Esophagus squamous epithelium (tissue), 5 donors: ENCODE results near the gene PARL. TPM values are rescaled to one million over a fixed set of nuclear protein-coding genes. Genes with fewer than 3 reads are reported as not detected.

Source experiments
- DNase-seq: peaks from one replicate; lab custom pipeline; 2025; lab: John Stamatoyannopoulos, UW
- H3K27ac ChIP-seq, 4 donors: fragments of 200-600 bp; sonication (generic); one replicate each; pipeline ENCODE4 v1.5.1; 2016 to 2019; ENCODE audit warnings: mild to moderate bottlenecking in 1 of 4
- H3K27me3 ChIP-seq, 4 donors: fragments of 200-600 bp; sonication (generic); 1 replicate in 3 of 4; 2 replicates in 1 of 4; pipeline versions ENCODE4 v1.5.1 to v1.6.0; 2017 to 2021; ENCODE audit warnings: antibody characterized with exemption in 1 of 4
- H3K36me3 ChIP-seq, 3 donors: fragments of 200-600 bp; sonication (generic); one replicate each; pipeline ENCODE4 v1.5.1; 2016 to 2019
- H3K4me1 ChIP-seq, 3 donors: fragments of 200-600 bp; sonication (generic); one replicate each; pipeline ENCODE4 v1.5.1; 2017 to 2019
- H3K4me3 ChIP-seq, 4 donors: fragments of 200-600 bp; sonication (generic); 1 replicate in 3 of 4; 2 replicates in 1 of 4; pipeline ENCODE4 v1.5.1; 2016 to 2019; ENCODE audit warnings: mild to moderate bottlenecking in 2 of 4, moderate library complexity in 1 of 4
- H3K9me3 ChIP-seq, 3 donors: fragments of 200-600 bp; sonication (generic); one replicate each; pipeline ENCODE4 v1.5.1; 2016 to 2019
- CTCF ChIP-seq, 6 experiments: fragments of 450-650 bp in 4 of 6; fragments of 200-600 bp in 2 of 6; sonication (generic) in 2 of 6; IDR thresholded peaks; one replicate each; pipeline ENCODE4 v1.5.1; 2016 to 2019; ENCODE audit warnings: antibody characterized with exemption in 6 of 6, mild to moderate bottlenecking in 4 of 6, moderate library complexity in 4 of 6
- POLR2A ChIP-seq, 4 donors: fragments of 450-650 bp; IDR thresholded peaks; one replicate each; pipeline ENCODE4 v1.6.1; 2017; ENCODE audit warnings: antibody characterized with exemption in 4 of 4, mild to moderate bottlenecking in 4 of 4, moderate library complexity in 3 of 4
- WGBS, 2 donors: methylation state at CpG; one replicate each; pipeline ENCODE4 v1.1.5; 2018; 5-methylcytosine and 5-hydroxymethylcytosine counted together
- intact Hi-C: fragments of 100-400 bp; cut with DNase I; formaldehyde crosslinking; loops from one replicate; pipeline ENCODE4 v1.15.0; 2022
- total RNA-seq, 4 donors: library from RNA; depleted of rRNA; stranded (reverse); fragments of >200 nt; gene quantifications; one replicate each; pipeline ENCODE4 v1.1.0, GENCODE V29; 2016
- donor health status: DM: yes; HTN: yes; CAD: no.

The PARL gene
- total RNA-seq, 4 donors from 2014 or later: 23.3 to 45.0 (median 39.7) TPM

- Histone ChIP-seq H3K9me3 (no peaks in the 10 kb centered on the region), H3K36me3 (peaks cover 8 to 39% (median 28%) of the 10 kb centered on the region in 3 donors), H3K4me1 (peaks cover 4 to 25% (median 5%) of the 10 kb centered on the region in 3 donors), H3K27me3 (no peaks in the 10 kb centered on the region), H3K4me3 (no peak overlapping the region), H3K27ac (peak overlapping the region in 2 of 4 donors; percentile 2 to 39)
- no peak for DNase-seq
- 76 to 78% methylated on average over 2 of the region's 2 CpGs for WGBS, 2 donors
- TF ChIP-seq CTCF (IDR thresholded peaks at IDR 0.05): no peak
- TF ChIP-seq POLR2A (IDR thresholded peaks at IDR 0.05): no peak
- intact Hi-C loops: no loop called here
Measured at GRCh38 chr3:183918178-183918577, 33.5 kb upstream of the PARL start.

- DNase-seq: no peak
- WGBS, 2 donors: 83% methylated on average over 2 of the region's 4 CpGs; no CpG with 5 or more reads in 1 of the 2 donors
- peak overlapping the region in 2 of 4 donors; percentile 2 to 39 for H3K27ac ChIP-seq
- H3K4me3 ChIP-seq: no peak overlapping the region
- intact Hi-C loops: no loop called here
- peaks cover 8 to 35% (median 27%) of the 10 kb centered on the region in 3 donors for H3K36me3 ChIP-seq
- no peaks in the 10 kb centered on the region for H3K27me3 ChIP-seq
- H3K4me1 ChIP-seq: peaks cover 4 to 28% (median 5%) of the 10 kb centered on the region in 3 donors
- TF ChIP-seq CTCF (IDR thresholded peaks at IDR 0.05): no peak
- TF ChIP-seq POLR2A (IDR thresholded peaks at IDR 0.05): no peak
- H3K9me3 ChIP-seq: no peaks in the 10 kb centered on the region
Measured at GRCh38 chr3:183917776-183918175, 33.1 kb upstream of the PARL start.

- peaks cover 4 to 28% (median 5%) of the 10 kb centered on the region in 3 donors for H3K4me1 ChIP-seq
- TF ChIP-seq CTCF (IDR thresholded peaks at IDR 0.05): no peak
- no peak for TF ChIP-seq POLR2A (IDR thresholded peaks at IDR 0.05)
- H3K4me3 ChIP-seq: no peak overlapping the region
- H3K36me3 ChIP-seq: peaks cover 0 to 6% (median 3%) of the 10 kb centered on the region in 3 donors
- no peak for DNase-seq
- intact Hi-C loops: no loop called here
- WGBS, 2 donors: 79 to 100% methylated on average over 2 to 3 of the region's 5 CpGs
- peak overlapping the region in 3 of 4 donors; percentile 7 to 83 (median 52) for H3K27ac ChIP-seq
- no peaks in the 10 kb centered on the region for H3K27me3 ChIP-seq
- H3K9me3 ChIP-seq: no peaks in the 10 kb centered on the region
Measured at GRCh38 chr3:183914856-183915255, 30.2 kb upstream of the PARL start.

- intact Hi-C loops: no loop called here
- H3K4me1 ChIP-seq: peaks cover 4 to 24% (median 5%) of the 10 kb centered on the region in 3 donors
- H3K9me3 ChIP-seq: no peaks in the 10 kb centered on the region
- H3K36me3 ChIP-seq: no peaks in the 10 kb centered on the region
- peak overlapping the region; percentile 37 to 73 (median 45) for H3K27ac ChIP-seq
- WGBS, 2 donors: 40 to 82% methylated on average over 1 to 3 of the region's 9 CpGs
- no peak for DNase-seq
- no peaks in the 10 kb centered on the region for H3K27me3 ChIP-seq
- TF ChIP-seq POLR2A (IDR thresholded peaks at IDR 0.05) (no peak), CTCF (IDR thresholded peaks at IDR 0.05) (no peak)
- no peak overlapping the region for H3K4me3 ChIP-seq
Measured at GRCh38 chr3:183913580-183913920, 28.9 kb upstream of the PARL start.

- TF ChIP-seq POLR2A (IDR thresholded peaks at IDR 0.05): no peak
- no peak for TF ChIP-seq CTCF (IDR thresholded peaks at IDR 0.05)
- Histone ChIP-seq H3K4me3 (no peak overlapping the region), H3K36me3 (no peaks in the 10 kb centered on the region), H3K27me3 (no peaks in the 10 kb centered on the region), H3K9me3 (no peaks in the 10 kb centered on the region), H3K4me1 (peaks cover 4 to 23% (median 5%) of the 10 kb centered on the region in 3 donors), H3K27ac (peak overlapping the region; percentile 37 to 73 (median 45))
- intact Hi-C loops: no loop called here
- 69 to 79% methylated on average over 8 to 10 of the region's 10 CpGs for WGBS, 2 donors
- DNase-seq: no peak
Measured at GRCh38 chr3:183912895-183913579, 28.4 kb upstream of the PARL start.
